Activated CD8-positive, alpha-beta T cell treated with anti-CD3 and anti-CD28 coated beads for 36 hours (primary cell): ENCODE results near the gene ZNF91. TPM values are rescaled to one million over a fixed set of nuclear protein-coding genes. Genes with fewer than 3 reads are reported as not detected.
"Not testable (repeated sequence)": the region's sequence is repeated elsewhere in the genome, so short reads cannot be mapped to it uniquely, and the experiment has no call there.

ENCODE experiments used
- ATAC-seq: fragments of 200-7000 bp; cut with Tn5 transposase; one replicate; pipeline ENCODE4 v1.10.0; 2021; ENCODE audit warnings: mild to moderate bottlenecking, moderate library complexity
- CTCF ChIA-PET: fragments of 350-600 bp; sonication (Branson Sonifier 250); formaldehyde crosslinking; loops from one replicate; lab custom pipeline; 2021; ENCODE audit warnings: antibody characterized with exemption; lab: Charles Lee
- POLR2A ChIA-PET: fragments of 350-600 bp; sonication (Branson Sonifier 250); formaldehyde crosslinking; loops from one replicate; lab custom pipeline; 2021; ENCODE audit warnings: antibody characterized with exemption; lab: Charles Lee
- DNase-seq: peaks from one replicate; pipeline ENCODE4 v3.0.0-alpha.2; 2020
- H3K27ac Mint-ChIP-seq: one replicate; pipeline ENCODE4 v1.8.0; 2021; ENCODE audit warnings: mild to moderate bottlenecking, mixed read lengths
- H3K27me3 Mint-ChIP-seq: one replicate; pipeline ENCODE4 v1.8.0; 2021; ENCODE audit warnings: mixed read lengths
- H3K36me3 Mint-ChIP-seq: one replicate; pipeline ENCODE4 v1.8.0; 2021; ENCODE audit warnings: low read depth, mixed read lengths
- H3K4me1 Mint-ChIP-seq: one replicate; pipeline ENCODE4 v1.8.0; 2021; ENCODE audit warnings: low read depth, mixed read lengths
- H3K4me3 Mint-ChIP-seq: one replicate; pipeline ENCODE4 v1.8.0; 2021; ENCODE audit warnings: mild to moderate bottlenecking, moderate library complexity, mixed read lengths
- H3K9me3 Mint-ChIP-seq: one replicate; pipeline ENCODE4 v1.8.0; 2021; ENCODE audit warnings: mixed read lengths
- intact Hi-C: fragments of 100-400 bp; cut with micrococcal nuclease; formaldehyde crosslinking; loops from one replicate; pipeline ENCODE4 v1.10.0; 2022
- total RNA-seq, 2 experiments: library from RNA; stranded (reverse); gene quantifications; one replicate each; pipeline ENCODE4 v1.2.3, GENCODE V29; 2021
- TF ChIP-seq, protein P1 (sequence below): fragments of 200-600 bp; IDR thresholded peaks from one replicate; pipeline ENCODE4 v1.8.0; 2022; ENCODE audit warnings: antibody characterized with exemption, mild to moderate bottlenecking

ZNF91 gene
- total RNA-seq, 2 experiments from 2014 or later = 35.8 to 38.2 TPM

DNA sequence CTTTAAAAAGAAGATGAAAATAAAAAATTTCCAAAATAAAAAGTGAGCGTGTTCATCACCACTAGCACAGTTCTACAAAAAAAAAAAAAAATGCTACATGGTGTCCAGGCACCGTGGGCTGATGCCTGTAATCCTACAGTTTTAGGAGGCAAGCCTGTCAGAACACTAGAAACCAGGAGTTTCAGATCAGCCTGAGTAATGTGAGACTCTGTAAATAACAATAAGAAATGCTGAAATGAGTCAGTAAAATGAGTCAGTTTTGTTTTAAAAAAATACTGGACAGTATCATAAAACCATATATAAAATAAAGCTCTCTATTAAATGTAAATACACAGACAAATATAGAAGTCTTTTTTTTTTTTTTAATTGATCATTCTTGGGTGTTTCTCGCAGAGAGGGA, 30.0 kb downstream of the ZNF91 start:
- ATAC-seq (no peak), DNase-seq (no peak)
- no peak overlapping the region for H3K27ac Mint-ChIP-seq
- POLR2A ChIA-PET = no interaction called here
- TF ChIP-seq, protein P1, sequence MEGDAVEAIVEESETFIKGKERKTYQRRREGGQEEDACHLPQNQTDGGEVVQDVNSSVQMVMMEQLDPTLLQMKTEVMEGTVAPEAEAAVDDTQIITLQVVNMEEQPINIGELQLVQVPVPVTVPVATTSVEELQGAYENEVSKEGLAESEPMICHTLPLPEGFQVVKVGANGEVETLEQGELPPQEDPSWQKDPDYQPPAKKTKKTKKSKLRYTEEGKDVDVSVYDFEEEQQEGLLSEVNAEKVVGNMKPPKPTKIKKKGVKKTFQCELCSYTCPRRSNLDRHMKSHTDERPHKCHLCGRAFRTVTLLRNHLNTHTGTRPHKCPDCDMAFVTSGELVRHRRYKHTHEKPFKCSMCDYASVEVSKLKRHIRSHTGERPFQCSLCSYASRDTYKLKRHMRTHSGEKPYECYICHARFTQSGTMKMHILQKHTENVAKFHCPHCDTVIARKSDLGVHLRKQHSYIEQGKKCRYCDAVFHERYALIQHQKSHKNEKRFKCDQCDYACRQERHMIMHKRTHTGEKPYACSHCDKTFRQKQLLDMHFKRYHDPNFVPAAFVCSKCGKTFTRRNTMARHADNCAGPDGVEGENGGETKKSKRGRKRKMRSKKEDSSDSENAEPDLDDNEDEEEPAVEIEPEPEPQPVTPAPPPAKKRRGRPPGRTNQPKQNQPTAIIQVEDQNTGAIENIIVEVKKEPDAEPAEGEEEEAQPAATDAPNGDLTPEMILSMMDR = no peak
- no peak overlapping the region for H3K4me3 Mint-ChIP-seq
- H3K36me3 Mint-ChIP-seq = peaks cover 79% of the 10 kb centered on the region
- no peaks in the 10 kb centered on the region for H3K4me1 Mint-ChIP-seq
- no peaks in the 10 kb centered on the region for H3K27me3 Mint-ChIP-seq
- peaks cover 39% of the 10 kb centered on the region for H3K9me3 Mint-ChIP-seq
- CTCF ChIA-PET = no interaction called here
- intact Hi-C loops = no loop called here

DNA sequence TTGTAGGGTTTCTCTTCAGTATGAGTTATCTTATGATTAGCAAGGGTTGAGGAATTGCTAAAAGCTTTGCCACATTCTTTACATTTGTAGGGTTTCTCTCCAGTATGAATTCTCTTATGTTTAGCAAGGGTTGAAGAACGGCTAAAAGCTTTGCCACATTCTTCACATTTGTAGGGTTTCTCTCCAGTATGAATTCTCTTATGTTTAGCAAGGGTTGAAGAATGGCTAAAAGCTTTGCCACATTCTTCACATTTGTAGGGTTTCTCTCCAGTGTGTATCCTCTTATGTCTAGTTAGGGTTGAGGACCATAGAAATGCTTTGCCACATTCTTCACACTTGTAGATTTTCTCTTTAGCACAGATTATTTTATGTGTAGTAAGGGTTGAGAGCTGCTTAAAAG, 33.4 kb downstream of the ZNF91 start:
- H3K4me3 Mint-ChIP-seq, H3K27me3 Mint-ChIP-seq, CTCF ChIA-PET, H3K4me1 Mint-ChIP-seq, H3K27ac Mint-ChIP-seq, DNase-seq, POLR2A ChIA-PET, intact Hi-C loops, ATAC-seq: not testable (repeated sequence)
- Mint-ChIP-seq H3K9me3 (peaks cover 51% of the 10 kb centered on the region), H3K36me3 (peaks cover 76% of the 10 kb centered on the region)

DNA sequence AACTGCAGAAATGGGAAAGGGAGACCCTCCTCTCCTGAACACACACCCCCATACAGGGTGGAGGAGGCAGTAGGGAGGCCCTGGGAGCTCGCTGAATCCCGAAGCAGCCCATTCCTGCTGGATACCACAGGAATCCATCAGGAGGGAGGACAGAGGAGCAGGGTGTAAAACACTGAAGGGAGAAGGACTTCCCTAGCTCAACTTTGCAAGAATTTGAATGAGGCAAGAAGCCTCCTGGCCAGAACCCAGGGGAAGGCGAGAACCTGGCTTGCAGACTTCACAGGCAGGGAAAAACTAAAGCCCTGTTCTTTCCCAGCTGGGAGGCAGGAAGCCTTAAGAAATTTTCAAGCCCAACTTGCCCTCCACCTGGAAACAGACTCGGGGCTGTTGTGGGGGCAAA, 43.5 kb downstream of the ZNF91 start:
- Mint-ChIP-seq H3K4me3 (no peak overlapping the region), H3K27me3 (no peaks in the 10 kb centered on the region), H3K9me3 (peaks cover 81% of the 10 kb centered on the region), H3K36me3 (peaks cover 98% of the 10 kb centered on the region), H3K4me1 (no peaks in the 10 kb centered on the region), H3K27ac (no peak overlapping the region)
- intact Hi-C loops = no loop called here
- ATAC-seq (no peak), DNase-seq (no peak)
- ChIA-PET CTCF (no interaction called here), POLR2A (no interaction called here)
- TF ChIP-seq, protein P1 = no peak

DNA sequence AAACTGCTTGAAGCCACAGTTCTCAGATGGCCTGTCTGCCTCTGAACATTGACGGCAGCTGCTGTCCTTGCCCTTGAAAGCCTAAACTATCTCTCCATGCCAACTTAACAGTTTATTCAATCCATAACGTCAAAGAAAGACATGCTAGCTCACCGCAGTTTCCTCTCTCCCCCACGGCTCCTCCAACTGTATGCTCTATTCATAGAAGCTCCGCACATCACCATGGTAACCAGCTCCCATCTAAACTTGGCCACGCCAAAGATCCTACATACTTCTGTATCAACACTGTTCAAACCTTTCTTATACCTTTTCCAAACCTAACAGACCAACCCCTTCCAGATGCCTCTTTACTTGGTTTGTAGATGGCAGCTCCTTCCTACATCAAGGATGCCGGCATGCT, 48.6 kb downstream of the ZNF91 start:
- H3K4me3 Mint-ChIP-seq = no peak overlapping the region
- H3K27me3 Mint-ChIP-seq = no peaks in the 10 kb centered on the region
- TF ChIP-seq, protein P1 = no peak
- ChIA-PET POLR2A (interaction anchor here (0.8 kb wide), 1 partner anchor 462 kb away, joined by 3 read pairs; no protein-coding TSS in a partner anchor), CTCF (no interaction called here)
- H3K27ac Mint-ChIP-seq = no peak overlapping the region
- ATAC-seq = no peak
- no peaks in the 10 kb centered on the region for H3K4me1 Mint-ChIP-seq
- peaks cover 96% of the 10 kb centered on the region for H3K36me3 Mint-ChIP-seq
- H3K9me3 Mint-ChIP-seq = peaks cover 80% of the 10 kb centered on the region
- no peak for DNase-seq
- intact Hi-C loops = no loop called here

DNA sequence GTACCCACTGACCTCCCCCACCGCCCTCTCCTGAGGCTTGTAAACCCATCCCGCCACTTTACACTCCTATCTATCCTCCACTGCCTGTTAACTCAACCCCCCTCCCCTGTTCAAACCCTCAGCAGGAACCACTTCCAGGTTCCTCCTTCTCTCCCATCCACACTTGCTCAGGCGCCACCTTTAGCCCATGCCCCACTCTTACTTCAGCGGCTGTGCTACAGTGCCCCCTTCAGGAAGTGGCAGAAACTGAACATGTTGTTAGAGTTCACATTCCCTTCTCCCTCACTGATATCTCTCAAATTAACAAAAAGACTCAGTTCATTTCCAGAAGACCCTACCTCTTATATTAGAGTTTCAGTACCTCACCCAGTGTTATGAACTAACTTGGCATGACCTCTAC, 49.4 kb downstream of the ZNF91 start:
- peaks cover 76% of the 10 kb centered on the region for H3K9me3 Mint-ChIP-seq
- DNase-seq = no peak
- H3K27ac Mint-ChIP-seq = no peak overlapping the region
- H3K27me3 Mint-ChIP-seq = no peaks in the 10 kb centered on the region
- H3K36me3 Mint-ChIP-seq = peaks cover 91% of the 10 kb centered on the region
- no peak overlapping the region for H3K4me3 Mint-ChIP-seq
- CTCF ChIA-PET = no interaction called here
- TF ChIP-seq, protein P1 = no peak
- H3K4me1 Mint-ChIP-seq = no peaks in the 10 kb centered on the region
- POLR2A ChIA-PET = no interaction called here
- intact Hi-C loops = no loop called here
- no peak for ATAC-seq
